Astrocyte of the spinal cord (primary cell): ENCODE measurements around the gene COL6A6.

Experiments
- DNase-seq: peaks from one replicate; pipeline ENCODE4 v3.0.0; 2011; ENCODE audit warnings: low read depth, low spot score
- H3K4me3 ChIP-seq: 2 replicates; pipeline ENCODE4 v1.5.1; 2011; ENCODE audit warnings: low read depth, mild to moderate bottlenecking, low read length, moderate library complexity
- in situ Hi-C: cut with HindIII; loops from 2 replicates; pipeline ENCODE4 v1.10.0; 2017; ENCODE audit warnings: low sequenced_read_pairs
- TF ChIP-seq, protein P1 (sequence below): IDR thresholded peaks from 2 replicates; pipeline ENCODE4 v1.5.1; 2012; ENCODE audit warnings: low read depth, mild to moderate bottlenecking, low read length, inconsistent platforms

Gene COL6A6

DNA sequence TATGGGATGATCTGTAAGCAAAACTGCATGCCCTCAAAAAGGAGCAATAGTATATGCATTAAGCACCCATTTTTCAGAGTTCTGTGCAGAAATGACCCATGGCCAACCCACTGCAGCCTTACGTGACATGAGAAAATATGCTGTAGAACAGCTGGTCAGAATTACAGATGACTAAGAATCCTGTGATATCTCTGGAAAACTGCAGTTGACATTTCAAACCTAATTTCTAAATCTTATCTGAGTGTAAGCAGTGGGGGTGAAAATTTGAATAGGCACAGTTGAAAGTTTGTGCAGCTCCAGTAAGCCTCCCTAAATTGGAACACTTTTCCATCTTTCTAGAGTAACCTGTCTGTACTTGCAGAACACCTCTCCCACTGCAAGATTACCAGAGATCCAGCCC is 28.7 kb upstream of the COL6A6 start:
- H3K4me3 ChIP-seq = no peak overlapping the region
- no peak for DNase-seq
- in situ Hi-C loops = no loop called here
- TF ChIP-seq, protein P1, sequence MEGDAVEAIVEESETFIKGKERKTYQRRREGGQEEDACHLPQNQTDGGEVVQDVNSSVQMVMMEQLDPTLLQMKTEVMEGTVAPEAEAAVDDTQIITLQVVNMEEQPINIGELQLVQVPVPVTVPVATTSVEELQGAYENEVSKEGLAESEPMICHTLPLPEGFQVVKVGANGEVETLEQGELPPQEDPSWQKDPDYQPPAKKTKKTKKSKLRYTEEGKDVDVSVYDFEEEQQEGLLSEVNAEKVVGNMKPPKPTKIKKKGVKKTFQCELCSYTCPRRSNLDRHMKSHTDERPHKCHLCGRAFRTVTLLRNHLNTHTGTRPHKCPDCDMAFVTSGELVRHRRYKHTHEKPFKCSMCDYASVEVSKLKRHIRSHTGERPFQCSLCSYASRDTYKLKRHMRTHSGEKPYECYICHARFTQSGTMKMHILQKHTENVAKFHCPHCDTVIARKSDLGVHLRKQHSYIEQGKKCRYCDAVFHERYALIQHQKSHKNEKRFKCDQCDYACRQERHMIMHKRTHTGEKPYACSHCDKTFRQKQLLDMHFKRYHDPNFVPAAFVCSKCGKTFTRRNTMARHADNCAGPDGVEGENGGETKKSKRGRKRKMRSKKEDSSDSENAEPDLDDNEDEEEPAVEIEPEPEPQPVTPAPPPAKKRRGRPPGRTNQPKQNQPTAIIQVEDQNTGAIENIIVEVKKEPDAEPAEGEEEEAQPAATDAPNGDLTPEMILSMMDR = no peak

- TF ChIP-seq, protein P1 = no peak
- no peak for DNase-seq
- in situ Hi-C loops = no loop called here
- no peak overlapping the region for H3K4me3 ChIP-seq
These were observed 28.1 kb upstream of the COL6A6 start for GRCh38 chr3:130488769-130489450.

DNA sequence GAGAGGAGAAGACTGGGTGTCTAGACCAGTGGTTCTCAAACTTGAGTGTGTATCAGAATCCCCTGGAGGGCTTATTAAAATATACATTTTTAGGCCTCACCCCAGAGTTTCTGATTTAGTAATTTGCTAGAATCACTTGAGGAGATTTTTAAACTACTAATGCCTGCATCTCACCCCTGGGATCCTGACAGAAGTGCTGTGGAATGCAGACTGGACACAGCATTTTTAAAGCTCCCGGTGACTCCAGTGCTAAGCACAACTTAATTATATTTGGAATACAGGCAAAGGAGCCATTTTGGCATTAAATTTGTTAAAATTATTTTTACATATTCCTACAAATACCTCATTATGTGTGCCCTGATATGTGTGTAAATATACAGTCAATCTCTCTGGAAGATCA is 26.7 kb upstream of the COL6A6 start:
- in situ Hi-C loops = no loop called here
- no peak overlapping the region for H3K4me3 ChIP-seq
- TF ChIP-seq, protein P1 = no peak
- no peak for DNase-seq

DNA sequence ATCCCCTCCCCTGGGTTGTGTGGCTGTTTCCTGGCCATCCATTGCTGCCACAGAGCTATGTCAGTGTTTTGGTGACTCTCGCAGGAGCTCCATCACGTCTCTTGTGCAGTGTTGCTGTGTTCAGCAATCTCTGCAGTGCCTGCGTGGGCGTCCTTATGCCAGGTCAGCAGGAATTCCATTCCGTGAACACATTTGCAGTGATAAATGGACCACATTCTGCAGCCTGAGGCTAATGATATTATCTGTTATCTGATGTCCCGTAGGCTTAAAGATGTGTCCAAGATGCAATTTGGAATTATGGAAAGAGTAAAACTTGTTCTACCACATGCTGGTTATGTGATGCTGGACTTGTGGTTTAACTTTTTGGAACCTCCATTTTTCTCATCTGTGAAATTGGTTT is 25.5 kb upstream of the COL6A6 start:
- no peak for DNase-seq
- no peak overlapping the region for H3K4me3 ChIP-seq
- TF ChIP-seq, protein P1 = no peak
- in situ Hi-C loops = no loop called here

- TF ChIP-seq, protein P1 = no peak
- no peak overlapping the region for H3K4me3 ChIP-seq
- in situ Hi-C loops = no loop called here
- no peak for DNase-seq
These were observed 12.3 kb upstream of the COL6A6 start for GRCh38 chr3:130504701-130505100.

DNA sequence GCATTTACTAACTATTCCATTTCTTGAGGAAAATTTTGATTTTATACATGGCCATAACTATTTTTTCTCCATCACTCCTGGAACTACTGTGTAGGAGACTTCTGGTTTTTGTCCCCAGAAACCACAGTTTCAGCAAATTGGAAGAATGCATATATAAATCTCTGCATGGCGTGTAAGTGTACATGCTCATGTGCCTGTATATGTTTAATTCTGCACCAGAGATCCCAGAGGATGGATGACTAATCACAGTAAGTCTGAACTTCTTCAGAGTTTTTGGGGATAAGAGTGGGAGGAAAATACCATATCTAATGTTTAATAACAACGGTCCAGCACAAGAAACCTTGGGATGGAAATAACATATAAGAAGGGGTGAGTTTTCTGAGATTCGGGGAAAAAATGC is 10.9 kb upstream of the COL6A6 start:
- in situ Hi-C loops = no loop called here
- DNase-seq = no peak
- H3K4me3 ChIP-seq = no peak overlapping the region
- TF ChIP-seq, protein P1 = no peak
